GM12865 (cell line): ENCODE results near the gene MCM10.

Experiments
- DNase-seq: peaks from one replicate; pipeline ENCODE4 v3.0.0; 2010; ENCODE audit warnings: low read depth
- H3K4me3 ChIP-seq: 2 replicates; pipeline ENCODE4 v1.5.1; 2011; ENCODE audit warnings: mild to moderate bottlenecking, low read depth, low read length, control low read depth
- TF ChIP-seq, protein P1 (sequence below): IDR thresholded peaks from 2 replicates; pipeline ENCODE4 v1.5.1; 2011; ENCODE audit warnings: low read length, control low read depth, low read depth, inconsistent platforms; ENCODE audit not compliant: insufficient read depth; ENCODE audit errors: missing control alignments

Gene MCM10

DNA sequence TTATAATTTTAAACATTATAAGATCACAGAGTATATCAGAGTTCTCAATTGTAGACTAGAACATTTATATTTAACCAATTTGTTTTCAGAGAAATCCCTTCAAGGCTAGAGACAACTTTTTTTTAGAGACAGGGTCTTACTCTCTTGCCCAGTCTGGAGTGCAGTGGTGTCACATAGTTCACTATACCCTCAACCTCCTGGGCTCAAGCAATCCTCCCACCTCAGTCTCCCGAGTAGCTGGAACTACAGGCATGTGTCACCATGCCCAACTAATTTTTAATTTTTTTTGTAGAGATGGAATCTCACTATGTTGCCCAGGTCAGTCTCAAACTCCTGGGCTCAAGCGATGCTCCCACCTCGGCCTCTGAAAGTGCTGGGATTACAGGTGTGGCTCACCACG, 57.5 kb downstream of the MCM10 start:
- no peak overlapping the region for H3K4me3 ChIP-seq
- TF ChIP-seq, protein P1, sequence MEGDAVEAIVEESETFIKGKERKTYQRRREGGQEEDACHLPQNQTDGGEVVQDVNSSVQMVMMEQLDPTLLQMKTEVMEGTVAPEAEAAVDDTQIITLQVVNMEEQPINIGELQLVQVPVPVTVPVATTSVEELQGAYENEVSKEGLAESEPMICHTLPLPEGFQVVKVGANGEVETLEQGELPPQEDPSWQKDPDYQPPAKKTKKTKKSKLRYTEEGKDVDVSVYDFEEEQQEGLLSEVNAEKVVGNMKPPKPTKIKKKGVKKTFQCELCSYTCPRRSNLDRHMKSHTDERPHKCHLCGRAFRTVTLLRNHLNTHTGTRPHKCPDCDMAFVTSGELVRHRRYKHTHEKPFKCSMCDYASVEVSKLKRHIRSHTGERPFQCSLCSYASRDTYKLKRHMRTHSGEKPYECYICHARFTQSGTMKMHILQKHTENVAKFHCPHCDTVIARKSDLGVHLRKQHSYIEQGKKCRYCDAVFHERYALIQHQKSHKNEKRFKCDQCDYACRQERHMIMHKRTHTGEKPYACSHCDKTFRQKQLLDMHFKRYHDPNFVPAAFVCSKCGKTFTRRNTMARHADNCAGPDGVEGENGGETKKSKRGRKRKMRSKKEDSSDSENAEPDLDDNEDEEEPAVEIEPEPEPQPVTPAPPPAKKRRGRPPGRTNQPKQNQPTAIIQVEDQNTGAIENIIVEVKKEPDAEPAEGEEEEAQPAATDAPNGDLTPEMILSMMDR, result no peak
- DNase-seq, result no peak

DNA sequence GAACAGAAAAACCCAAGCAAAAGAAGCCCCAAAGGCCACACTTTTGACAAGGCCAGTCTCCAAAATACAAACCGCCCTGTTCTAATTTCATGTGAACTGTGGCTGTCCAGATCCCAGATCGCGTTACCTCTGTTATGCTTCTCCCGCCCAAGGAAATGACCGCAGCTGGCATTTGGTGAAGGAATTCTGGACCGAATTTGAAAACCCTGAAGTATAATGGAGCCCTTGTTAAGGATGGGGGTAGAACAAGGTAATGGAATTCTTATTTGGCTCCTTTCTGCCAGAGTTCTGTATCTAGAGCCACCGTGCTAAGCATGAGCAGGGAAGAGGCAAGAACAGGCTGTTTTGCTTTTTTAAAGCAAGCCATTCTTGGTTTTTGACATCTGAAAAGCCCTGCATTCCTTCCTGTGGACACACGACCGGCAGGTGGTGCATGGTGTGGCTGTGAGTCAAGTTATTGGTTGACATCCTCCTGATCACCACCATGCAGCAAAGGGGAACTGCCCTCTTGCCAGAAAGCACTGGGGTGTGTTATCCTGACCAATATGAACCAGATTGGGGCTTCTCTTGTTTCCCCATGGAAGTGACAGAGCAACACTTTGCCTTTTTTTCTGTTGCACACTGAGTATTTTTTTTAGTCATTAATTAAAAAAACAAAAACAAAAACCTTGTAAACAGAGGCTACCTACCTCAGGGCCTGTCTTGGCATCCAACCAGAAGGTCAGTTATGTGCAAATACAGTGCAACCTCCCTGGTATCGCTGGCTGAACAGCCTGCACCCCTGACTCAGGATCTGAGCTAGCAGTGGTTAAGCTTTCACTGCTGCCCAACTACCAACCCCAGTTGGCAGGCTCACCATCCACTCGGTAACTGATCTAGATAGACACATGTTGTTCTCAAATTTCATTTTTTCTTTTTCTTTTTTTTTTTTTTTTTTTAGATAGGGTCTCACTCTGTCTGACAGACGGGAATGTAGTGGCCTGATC, 58.6 kb downstream of the MCM10 start:
- peak; percentile 52 for DNase-seq
- no peak overlapping the region for H3K4me3 ChIP-seq
- TF ChIP-seq, protein P1, result peak; percentile 20

DNA sequence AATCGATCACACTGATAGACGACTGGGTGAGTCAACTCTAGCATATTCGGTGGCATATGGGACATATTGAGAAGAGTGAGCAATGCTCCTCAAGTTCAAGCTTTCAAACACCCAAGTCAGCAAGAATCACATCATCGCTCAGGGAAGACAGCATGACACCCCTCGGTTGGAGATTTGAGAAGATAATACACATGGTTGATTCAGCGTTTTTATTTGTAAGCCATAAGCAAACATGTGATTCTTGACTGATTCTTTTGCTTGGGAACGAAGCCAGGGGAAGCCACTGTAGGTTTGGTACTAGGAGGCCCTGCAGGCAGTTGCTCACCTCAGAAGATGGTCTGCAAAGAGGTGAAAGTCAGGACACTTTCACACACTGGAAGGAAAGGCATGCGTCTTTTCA, 60.2 kb downstream of the MCM10 start:
- no peak overlapping the region for H3K4me3 ChIP-seq
- TF ChIP-seq, protein P1, result no peak
- DNase-seq, result no peak

DNA sequence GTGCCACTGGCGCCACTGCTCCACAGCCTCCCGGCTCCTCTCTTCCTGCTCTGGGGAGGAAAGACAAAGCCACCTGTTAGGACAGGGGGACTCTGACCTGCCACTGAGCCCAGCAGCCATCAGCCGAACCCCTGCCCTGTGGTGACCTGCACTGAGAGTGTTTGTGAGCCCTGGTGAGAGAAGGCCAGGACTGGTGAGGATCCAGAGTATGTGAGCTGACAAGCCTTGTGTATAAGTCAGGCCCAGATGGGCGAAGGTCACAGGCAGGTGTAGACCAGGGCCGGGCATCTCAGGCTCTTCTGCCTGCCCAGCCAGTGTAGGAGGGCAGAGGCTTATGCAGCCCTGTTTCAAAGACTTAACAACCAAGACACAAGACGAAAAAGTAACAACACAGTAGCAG, 60.8 kb downstream of the MCM10 start:
- TF ChIP-seq, protein P1, result no peak
- no peak for DNase-seq
- H3K4me3 ChIP-seq, result no peak overlapping the region

DNA sequence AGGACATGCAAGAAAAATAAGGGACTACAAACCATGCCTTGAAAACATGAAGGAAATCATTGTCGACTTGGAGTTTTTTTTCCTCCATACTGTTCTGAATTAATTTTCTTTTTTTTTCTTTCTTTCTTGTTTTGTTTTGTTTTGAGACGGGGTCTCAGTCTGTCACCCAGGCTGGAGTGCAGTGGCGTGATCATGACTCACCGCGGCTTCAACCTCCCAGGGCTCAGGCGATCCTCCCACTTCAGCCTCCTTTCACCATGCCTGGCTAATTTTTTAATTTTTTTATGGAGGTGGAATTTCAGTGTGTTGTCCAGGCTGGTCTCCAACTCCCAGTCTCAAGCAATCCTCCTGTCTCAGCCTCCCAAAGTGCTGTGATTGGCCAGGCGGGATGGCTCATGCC, 61.2 kb downstream of the MCM10 start:
- DNase-seq, result no peak
- TF ChIP-seq, protein P1, result no peak
- no peak overlapping the region for H3K4me3 ChIP-seq

DNA sequence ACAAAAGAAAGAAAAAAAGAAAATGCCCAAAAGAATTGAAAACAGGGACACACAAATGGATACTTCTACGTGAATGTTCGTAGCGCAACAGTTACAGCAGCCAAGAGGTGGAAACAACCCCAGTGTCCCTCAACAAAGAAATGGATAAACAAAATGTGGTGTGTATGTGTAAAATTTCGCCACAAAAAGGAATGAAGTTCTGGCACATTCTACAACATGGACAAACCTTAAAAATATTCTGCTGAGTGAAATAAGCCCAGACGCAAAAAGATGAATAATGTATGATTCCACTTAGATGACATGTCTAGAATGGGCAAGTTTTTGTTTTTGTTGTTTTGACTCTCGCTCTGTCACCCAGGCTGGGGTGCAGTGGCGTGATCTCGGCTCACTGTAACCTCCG, 61.9 kb downstream of the MCM10 start:
- TF ChIP-seq, protein P1, result no peak
- no peak for DNase-seq
- H3K4me3 ChIP-seq, result no peak overlapping the region
